Measurements from ENCODE around the gene TMEM169. TPM values are rescaled to one million over a fixed set of nuclear protein-coding genes. Genes with fewer than 3 reads are reported as not detected.
A peak's percentile ranks its signal among the peaks of the same experiment; 100 is the strongest.
"Not testable (repeated sequence)": the region's sequence is repeated elsewhere in the genome, so short reads cannot be mapped to it uniquely, and the experiment has no call there.

The TMEM169 gene
- total RNA-seq, 1 donor from 2014 or later: 20.1 TPM

DNA sequence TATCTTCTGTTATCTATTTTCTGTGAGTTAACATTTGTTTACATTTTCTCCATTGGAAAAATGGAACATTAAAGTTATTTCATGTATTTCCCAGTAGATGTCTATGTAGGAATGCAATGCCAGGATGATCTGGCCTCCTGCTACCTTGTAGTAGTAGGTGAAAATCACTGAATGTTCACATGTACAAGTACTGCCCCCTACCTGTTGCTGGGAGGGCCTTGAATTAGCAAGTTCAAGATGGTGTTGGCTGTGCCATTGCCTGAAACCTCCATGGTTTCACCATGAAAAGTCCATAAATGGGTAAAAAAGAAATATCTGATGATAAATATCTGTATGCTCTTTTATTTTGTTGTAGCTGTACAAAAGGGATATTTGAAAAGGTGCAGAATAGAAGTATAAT lies 58.2 kb downstream of the TMEM169 start:
- peaks cover 31% of the 10 kb centered on the region for H3K36me3 Mint-ChIP-seq (ENCODE audit: low read depth, unreplicated experiment)
- peaks cover 70% of the 10 kb centered on the region for H3K79me2 ChIP-seq (ENCODE audit: insufficient read depth, low read length)
- H3K9me3 Mint-ChIP-seq (ENCODE audit: unreplicated experiment): no peaks in the 10 kb centered on the region
- H3K9me3 ChIP-seq (ENCODE audit: insufficient read depth, low read depth, low read length): no peaks in the 10 kb centered on the region
- H3K36me3 ChIP-seq (ENCODE audit: insufficient read depth, low read length): peaks cover 80% of the 10 kb centered on the region
- H3K4me3 Mint-ChIP-seq (ENCODE audit: unreplicated experiment): no peak overlapping the region
- H4K20me1 ChIP-seq (ENCODE audit: insufficient read depth, low read length): peaks cover 36% of the 10 kb centered on the region
- H3K4me1 Mint-ChIP-seq (ENCODE audit: low read depth, unreplicated experiment): peaks cover 10% of the 10 kb centered on the region
- H3K27ac ChIP-seq (ENCODE audit: low read depth, low read length): no peak overlapping the region
- no peak for FAIRE-seq
- no peak overlapping the region for H3K4me2 ChIP-seq (ENCODE audit: low read length)
- TF ChIP-seq EZH2 (IDR thresholded peaks at IDR 0.05; ENCODE audit: insufficient read depth, low read length): no peak
- TF ChIP-seq, protein P1, sequence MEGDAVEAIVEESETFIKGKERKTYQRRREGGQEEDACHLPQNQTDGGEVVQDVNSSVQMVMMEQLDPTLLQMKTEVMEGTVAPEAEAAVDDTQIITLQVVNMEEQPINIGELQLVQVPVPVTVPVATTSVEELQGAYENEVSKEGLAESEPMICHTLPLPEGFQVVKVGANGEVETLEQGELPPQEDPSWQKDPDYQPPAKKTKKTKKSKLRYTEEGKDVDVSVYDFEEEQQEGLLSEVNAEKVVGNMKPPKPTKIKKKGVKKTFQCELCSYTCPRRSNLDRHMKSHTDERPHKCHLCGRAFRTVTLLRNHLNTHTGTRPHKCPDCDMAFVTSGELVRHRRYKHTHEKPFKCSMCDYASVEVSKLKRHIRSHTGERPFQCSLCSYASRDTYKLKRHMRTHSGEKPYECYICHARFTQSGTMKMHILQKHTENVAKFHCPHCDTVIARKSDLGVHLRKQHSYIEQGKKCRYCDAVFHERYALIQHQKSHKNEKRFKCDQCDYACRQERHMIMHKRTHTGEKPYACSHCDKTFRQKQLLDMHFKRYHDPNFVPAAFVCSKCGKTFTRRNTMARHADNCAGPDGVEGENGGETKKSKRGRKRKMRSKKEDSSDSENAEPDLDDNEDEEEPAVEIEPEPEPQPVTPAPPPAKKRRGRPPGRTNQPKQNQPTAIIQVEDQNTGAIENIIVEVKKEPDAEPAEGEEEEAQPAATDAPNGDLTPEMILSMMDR (IDR thresholded peaks at IDR 0.05; ENCODE audit: insufficient read depth, low read depth, low read length): peak; percentile 13
- no peak for DNase-seq (ENCODE audit: low read depth)
- H3K27ac Mint-ChIP-seq (ENCODE audit: unreplicated experiment): no peak overlapping the region
- no peak overlapping the region for H2AFZ ChIP-seq (ENCODE audit: low read depth, low read length)
- no peak overlapping the region for H3K4me3 ChIP-seq (ENCODE audit: insufficient read depth, low read depth, low read length)
- no peaks in the 10 kb centered on the region for H3K27me3 ChIP-seq (ENCODE audit: insufficient read depth, low read length)
- H3K4me1 ChIP-seq (ENCODE audit: insufficient read depth, low read length): peaks cover 8% of the 10 kb centered on the region
- H3K27me3 Mint-ChIP-seq (ENCODE audit: low read depth, unreplicated experiment): no peaks in the 10 kb centered on the region
- no peak overlapping the region for H3K9ac ChIP-seq (ENCODE audit: low read length)

DNA sequence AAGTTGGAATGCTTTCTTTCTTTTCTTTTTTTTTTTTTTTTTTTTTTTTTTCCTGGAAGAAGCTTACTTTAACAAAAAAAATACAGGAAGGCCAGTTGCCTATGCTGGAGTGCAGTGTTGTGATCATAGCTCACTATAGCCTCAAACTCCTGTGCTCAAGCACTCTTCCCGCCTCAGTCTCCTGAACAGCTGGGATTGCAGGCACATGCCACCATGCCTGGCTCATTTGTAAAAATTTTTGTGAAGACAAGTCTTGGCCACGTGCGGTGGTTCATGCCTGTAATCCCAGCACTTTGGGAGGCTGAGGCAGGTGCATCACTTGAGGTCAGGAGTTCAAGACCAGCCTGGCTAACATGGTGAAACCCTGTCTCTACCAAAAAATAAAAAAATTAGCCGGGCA lies 59.8 kb downstream of the TMEM169 start:
- not testable (repeated sequence) for H3K9me3 Mint-ChIP-seq (ENCODE audit: unreplicated experiment); H3K27ac Mint-ChIP-seq (ENCODE audit: unreplicated experiment); H3K9me3 ChIP-seq (ENCODE audit: insufficient read depth, low read depth, low read length); H3K4me1 ChIP-seq (ENCODE audit: insufficient read depth, low read length); DNase-seq (ENCODE audit: low read depth); FAIRE-seq; H3K4me3 Mint-ChIP-seq (ENCODE audit: unreplicated experiment); H3K4me2 ChIP-seq (ENCODE audit: low read length); H3K4me3 ChIP-seq (ENCODE audit: insufficient read depth, low read depth, low read length); H2AFZ ChIP-seq (ENCODE audit: low read depth, low read length); H3K9ac ChIP-seq (ENCODE audit: low read length); H3K27me3 ChIP-seq (ENCODE audit: insufficient read depth, low read length); H3K4me1 Mint-ChIP-seq (ENCODE audit: low read depth, unreplicated experiment); H3K27ac ChIP-seq (ENCODE audit: low read depth, low read length); H3K27me3 Mint-ChIP-seq (ENCODE audit: low read depth, unreplicated experiment)
- H4K20me1 ChIP-seq (ENCODE audit: insufficient read depth, low read length): peaks cover 37% of the 10 kb centered on the region
- peaks cover 20% of the 10 kb centered on the region for H3K36me3 Mint-ChIP-seq (ENCODE audit: low read depth, unreplicated experiment)
- H3K79me2 ChIP-seq (ENCODE audit: insufficient read depth, low read length): peaks cover 73% of the 10 kb centered on the region
- peaks cover 86% of the 10 kb centered on the region for H3K36me3 ChIP-seq (ENCODE audit: insufficient read depth, low read length)

DNA sequence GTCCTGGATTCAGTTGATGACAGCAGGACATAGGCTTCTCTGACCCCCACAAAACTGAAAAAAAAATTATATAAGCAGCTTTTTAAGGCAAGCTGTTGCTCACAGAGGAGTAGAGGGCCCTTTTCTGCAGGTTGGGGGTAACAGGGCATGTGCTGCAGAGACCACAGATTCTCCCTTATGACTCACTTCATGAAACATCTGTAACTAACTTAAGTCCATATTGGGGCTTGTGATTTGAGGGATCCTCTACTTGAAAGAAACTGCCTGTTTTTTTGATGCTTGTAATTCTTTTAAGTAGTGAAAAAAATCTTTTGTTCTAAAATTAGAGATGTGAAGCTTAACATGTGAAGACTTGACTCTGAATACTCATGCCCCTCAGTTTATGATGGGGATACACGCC lies 60.8 kb downstream of the TMEM169 start:
- H3K27ac Mint-ChIP-seq (ENCODE audit: unreplicated experiment): no peak overlapping the region
- Histone ChIP-seq H4K20me1 (ENCODE audit: insufficient read depth, low read length) (peaks cover 35% of the 10 kb centered on the region), H3K27me3 (ENCODE audit: insufficient read depth, low read length) (no peaks in the 10 kb centered on the region), H3K4me3 (ENCODE audit: insufficient read depth, low read depth, low read length) (no peak overlapping the region), H3K4me2 (ENCODE audit: low read length) (peak overlapping the region; percentile 4), H3K79me2 (ENCODE audit: insufficient read depth, low read length) (peaks cover 71% of the 10 kb centered on the region), H3K36me3 (ENCODE audit: insufficient read depth, low read length) (peaks cover 83% of the 10 kb centered on the region), H3K9ac (ENCODE audit: low read length) (peak overlapping the region; percentile 13), H3K4me1 (ENCODE audit: insufficient read depth, low read length) (peaks cover 8% of the 10 kb centered on the region), H3K27ac (ENCODE audit: low read depth, low read length) (peak overlapping the region; percentile 18), H3K9me3 (ENCODE audit: insufficient read depth, low read depth, low read length) (no peaks in the 10 kb centered on the region), H2AFZ (ENCODE audit: low read depth, low read length) (no peak overlapping the region)
- H3K27me3 Mint-ChIP-seq (ENCODE audit: low read depth, unreplicated experiment): no peaks in the 10 kb centered on the region
- H3K9me3 Mint-ChIP-seq (ENCODE audit: unreplicated experiment): no peaks in the 10 kb centered on the region
- peak overlapping the region; percentile 35 for H3K4me3 Mint-ChIP-seq (ENCODE audit: unreplicated experiment)
- TF ChIP-seq, protein P1 (IDR thresholded peaks at IDR 0.05; ENCODE audit: insufficient read depth, low read depth, low read length): no peak
- TF ChIP-seq EZH2 (IDR thresholded peaks at IDR 0.05; ENCODE audit: insufficient read depth, low read length): no peak
- peaks cover 14% of the 10 kb centered on the region for H3K4me1 Mint-ChIP-seq (ENCODE audit: low read depth, unreplicated experiment)
- DNase-seq (ENCODE audit: low read depth) (peak; percentile 88), FAIRE-seq (no peak)
- H3K36me3 Mint-ChIP-seq (ENCODE audit: low read depth, unreplicated experiment): peaks cover 14% of the 10 kb centered on the region
